ENCODE results near the gene KNTC1.
"Not testable (repeated sequence)": the region's sequence is repeated elsewhere in the genome, so short reads cannot be mapped to it uniquely, and the experiment has no call there.

KNTC1 gene

GRCh38 chr12:122526683-122527477, at the start of gene KNTC1, which contains the start of gene RSRC2:
Gene KNTC1 (plus strand): TSS chr12:122527249. CDS start chr12:122530064, 2,815 bp downstream.
Gene RSRC2 (minus strand): TSS chr12:122526936. CDS start chr12:122526853, 83 bp downstream.
- H3K4me3 ChIP-seq (ENCODE audit: low read depth, low read length): peak within 1 kb of the TSS; percentile 99
- no peaks in the 10 kb centered on the region for H3K36me3 ChIP-seq (ENCODE audit: control insufficient read depth, insufficient read depth, low read length)
- peak within 1 kb of the TSS; percentile 73 for H3K9ac ChIP-seq
- H3K4me2 ChIP-seq (ENCODE audit: low read length): peak within 1 kb of the TSS; percentile 88
- H3K27me3 ChIP-seq (ENCODE audit: control insufficient read depth, insufficient read depth, low read length): no peaks in the 10 kb centered on the region
- no peaks in the 10 kb centered on the region for H3K9me3 ChIP-seq (ENCODE audit: control insufficient read depth, low read length)
- peak; percentile 11 for TF ChIP-seq CTCF (IDR thresholded peaks at IDR 0.05)
- H2AFZ ChIP-seq: peak within 1 kb of the TSS; percentile 84
- peak within 1 kb of the TSS; percentile 98 for H3K27ac ChIP-seq
- H3K79me2 ChIP-seq: peaks cover 30% of the 10 kb centered on the region
- H3K4me1 ChIP-seq: peaks cover 5% of the 10 kb centered on the region

GRCh38 chr12:122480753-122481152, 46.3 kb upstream of the KNTC1 start:
- H3K4me2 ChIP-seq (ENCODE audit: low read length): no peak overlapping the region
- no peak overlapping the region for H3K27ac ChIP-seq
- no peak for TF ChIP-seq CTCF (IDR thresholded peaks at IDR 0.05)
- H3K4me3 ChIP-seq (ENCODE audit: low read depth, low read length): no peak overlapping the region
- H3K4me1 ChIP-seq: no peaks in the 10 kb centered on the region
- no peaks in the 10 kb centered on the region for H3K27me3 ChIP-seq (ENCODE audit: control insufficient read depth, insufficient read depth, low read length)
- no peak overlapping the region for H3K9ac ChIP-seq
- no peaks in the 10 kb centered on the region for H3K9me3 ChIP-seq (ENCODE audit: control insufficient read depth, low read length)
- H3K36me3 ChIP-seq (ENCODE audit: control insufficient read depth, insufficient read depth, low read length): no peaks in the 10 kb centered on the region
- peaks cover 5% of the 10 kb centered on the region for H3K79me2 ChIP-seq
- H2AFZ ChIP-seq: no peak overlapping the region

GRCh38 chr12:122481861-122482260, 45.2 kb upstream of the KNTC1 start:
- H2AFZ ChIP-seq: no peak overlapping the region
- no peaks in the 10 kb centered on the region for H3K9me3 ChIP-seq (ENCODE audit: control insufficient read depth, low read length)
- H3K9ac ChIP-seq: no peak overlapping the region
- TF ChIP-seq CTCF (IDR thresholded peaks at IDR 0.05): no peak
- no peak overlapping the region for H3K27ac ChIP-seq
- H3K4me3 ChIP-seq (ENCODE audit: low read depth, low read length): no peak overlapping the region
- H3K36me3 ChIP-seq (ENCODE audit: control insufficient read depth, insufficient read depth, low read length): no peaks in the 10 kb centered on the region
- peaks cover 11% of the 10 kb centered on the region for H3K79me2 ChIP-seq
- no peak overlapping the region for H3K4me2 ChIP-seq (ENCODE audit: low read length)
- H3K4me1 ChIP-seq: no peaks in the 10 kb centered on the region
- no peaks in the 10 kb centered on the region for H3K27me3 ChIP-seq (ENCODE audit: control insufficient read depth, insufficient read depth, low read length)

- Histone ChIP-seq H3K4me1 (no peaks in the 10 kb centered on the region), H3K79me2 (peaks cover 18% of the 10 kb centered on the region), H3K4me3 (ENCODE audit: low read depth, low read length) (no peak overlapping the region), H3K27ac (no peak overlapping the region), H3K4me2 (ENCODE audit: low read length) (no peak overlapping the region), H3K27me3 (ENCODE audit: control insufficient read depth, insufficient read depth, low read length) (no peaks in the 10 kb centered on the region), H3K9me3 (ENCODE audit: control insufficient read depth, low read length) (no peaks in the 10 kb centered on the region), H3K36me3 (ENCODE audit: control insufficient read depth, insufficient read depth, low read length) (no peaks in the 10 kb centered on the region), H3K9ac (no peak overlapping the region), H2AFZ (no peak overlapping the region)
- TF ChIP-seq CTCF (IDR thresholded peaks at IDR 0.05): no peak
Observed at GRCh38 chr12:122483969-122484368, 43.1 kb upstream of the KNTC1 start.

GRCh38 chr12:122484385-122484784, 42.7 kb upstream of the KNTC1 start:
- H3K4me1 ChIP-seq; H3K9me3 ChIP-seq (ENCODE audit: control insufficient read depth, low read length); H3K4me3 ChIP-seq (ENCODE audit: low read depth, low read length); H2AFZ ChIP-seq; H3K27me3 ChIP-seq (ENCODE audit: control insufficient read depth, insufficient read depth, low read length); H3K27ac ChIP-seq; H3K36me3 ChIP-seq (ENCODE audit: control insufficient read depth, insufficient read depth, low read length); H3K4me2 ChIP-seq (ENCODE audit: low read length); H3K9ac ChIP-seq: not testable (repeated sequence)
- peaks cover 21% of the 10 kb centered on the region for H3K79me2 ChIP-seq

GRCh38 chr12:122486360-122486759, 40.7 kb upstream of the KNTC1 start:
- H3K79me2 ChIP-seq: peaks cover 21% of the 10 kb centered on the region
- not testable (repeated sequence) for H3K9ac ChIP-seq; H3K27me3 ChIP-seq (ENCODE audit: control insufficient read depth, insufficient read depth, low read length); H3K27ac ChIP-seq; H3K4me1 ChIP-seq; H3K4me3 ChIP-seq (ENCODE audit: low read depth, low read length); H3K9me3 ChIP-seq (ENCODE audit: control insufficient read depth, low read length); H3K36me3 ChIP-seq (ENCODE audit: control insufficient read depth, insufficient read depth, low read length); H2AFZ ChIP-seq; H3K4me2 ChIP-seq (ENCODE audit: low read length)
